HG02840 (cell line): ENCODE results near the gene PKD2.

Experiments used
- ATAC-seq: cut with Tn5 transposase; IDR thresholded peaks from one replicate; pipeline ENCODE4 v1.9.1; 2021; ENCODE audit warnings: mild to moderate bottlenecking, moderate library complexity, moderate number of reproducible peaks; ENCODE audit not compliant: unreplicated experiment, low FRiP score

Gene PKD2

DNA sequence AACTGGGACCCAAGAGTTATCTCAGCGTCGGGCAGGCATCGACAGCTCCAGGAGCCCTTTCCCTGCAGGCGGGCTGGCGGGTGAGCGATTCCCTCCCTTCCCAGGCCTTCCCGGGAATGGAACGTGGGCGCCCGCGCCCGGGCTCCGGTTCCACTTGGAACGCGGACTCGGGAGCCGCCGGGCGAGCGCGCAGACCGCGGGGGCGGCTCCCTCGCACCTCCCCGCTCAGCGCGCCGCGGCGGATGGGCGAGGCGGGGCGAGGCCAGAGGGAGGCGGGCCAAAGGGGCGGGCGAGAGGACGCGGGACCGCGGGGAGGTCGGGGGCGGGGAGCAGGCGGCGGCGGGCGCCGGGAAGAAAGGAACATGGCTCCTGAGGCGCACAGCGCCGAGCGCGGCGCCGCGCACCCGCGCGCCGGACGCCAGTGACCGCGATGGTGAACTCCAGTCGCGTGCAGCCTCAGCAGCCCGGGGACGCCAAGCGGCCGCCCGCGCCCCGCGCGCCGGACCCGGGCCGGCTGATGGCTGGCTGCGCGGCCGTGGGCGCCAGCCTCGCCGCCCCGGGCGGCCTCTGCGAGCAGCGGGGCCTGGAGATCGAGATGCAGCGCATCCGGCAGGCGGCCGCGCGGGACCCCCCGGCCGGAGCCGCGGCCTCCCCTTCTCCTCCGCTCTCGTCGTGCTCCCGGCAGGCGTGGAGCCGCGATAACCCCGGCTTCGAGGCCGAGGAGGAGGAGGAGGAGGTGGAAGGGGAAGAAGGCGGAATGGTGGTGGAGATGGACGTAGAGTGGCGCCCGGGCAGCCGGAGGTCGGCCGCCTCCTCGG lies at the start of gene PKD2:
PKD2 (plus strand) TSS at position 332 of the 818 bp plus-strand sequence; CDS start at position 431, 99 bp downstream.
- peak; percentile 82 for ATAC-seq

DNA sequence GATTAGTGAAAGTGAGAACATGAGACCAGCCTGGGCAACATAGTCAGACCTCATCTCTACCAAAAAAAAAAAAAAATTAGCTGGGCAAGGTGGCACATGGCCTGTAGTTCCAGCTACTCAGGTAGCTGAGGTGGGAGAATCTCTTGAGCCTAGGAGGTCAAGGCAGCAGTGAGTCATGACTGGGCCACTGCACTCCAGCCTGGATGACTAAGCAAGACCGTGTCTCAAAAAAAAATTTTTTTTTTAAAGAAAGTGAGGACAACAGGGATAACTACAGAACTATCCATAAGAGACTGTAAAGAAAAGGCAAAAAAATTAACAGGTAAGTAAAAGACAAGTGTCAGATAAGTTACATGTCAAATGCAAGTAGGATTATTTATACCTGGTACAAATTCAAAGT lies 45.4 kb upstream of the PKD2 start:
- no peak for ATAC-seq

DNA sequence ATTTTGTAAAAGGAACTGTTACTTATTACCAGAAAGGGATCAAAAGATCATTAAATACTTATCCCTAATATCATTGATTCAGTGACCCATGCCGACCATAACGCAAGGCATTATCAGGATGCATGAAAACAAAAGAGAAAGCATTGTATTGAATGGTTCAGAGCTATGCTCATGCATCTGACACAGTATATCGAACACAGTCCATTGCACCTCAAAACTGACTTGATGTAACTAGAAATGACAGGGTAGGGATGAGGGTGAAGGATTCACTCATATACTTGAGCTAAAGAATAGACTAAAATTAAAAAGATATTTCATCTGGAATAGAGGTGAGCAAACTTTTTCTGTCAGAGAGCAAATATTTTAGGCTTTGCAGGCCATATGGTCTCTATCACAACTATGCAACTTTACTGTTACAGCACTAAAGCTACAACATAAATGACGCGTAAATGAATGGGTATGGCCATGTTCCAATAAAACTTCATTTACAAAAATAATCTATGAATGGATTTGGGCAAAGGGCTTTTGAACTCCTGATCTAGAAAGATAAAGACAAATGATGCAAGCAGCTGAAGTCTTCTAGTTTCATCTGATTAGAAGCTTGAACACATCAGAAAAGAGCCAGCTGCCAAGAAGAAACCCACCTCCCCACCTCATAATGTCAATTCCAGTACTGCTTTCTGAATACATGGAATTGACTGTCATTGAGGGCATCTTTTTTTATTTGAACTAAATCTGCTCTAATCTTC lies 44.9 kb upstream of the PKD2 start:
- no peak for ATAC-seq

GRCh38 chr4:87965501-87965975 lies 41.9 kb upstream of the PKD2 start:
- ATAC-seq = no peak

DNA sequence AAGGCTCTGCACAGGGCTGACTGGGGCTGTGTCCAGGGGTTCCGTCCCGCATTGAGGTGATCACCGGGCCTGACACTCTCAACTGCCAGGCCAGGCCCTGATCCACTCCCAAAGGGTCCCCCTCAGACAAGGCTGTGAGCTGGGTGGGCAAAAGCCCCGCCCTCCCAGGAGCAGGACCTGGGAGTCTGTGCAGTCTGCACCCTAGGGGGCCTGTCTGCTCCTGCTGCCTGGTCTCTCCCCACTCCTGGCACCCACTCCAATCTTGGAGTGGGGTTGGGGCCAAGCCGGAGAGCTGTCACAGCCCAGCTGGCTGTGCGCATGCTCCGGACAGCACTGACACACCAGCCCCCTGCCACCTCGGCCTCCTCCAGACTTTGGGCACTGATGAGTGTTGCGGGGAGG lies 41.3 kb upstream of the PKD2 start:
- ATAC-seq = no peak

DNA sequence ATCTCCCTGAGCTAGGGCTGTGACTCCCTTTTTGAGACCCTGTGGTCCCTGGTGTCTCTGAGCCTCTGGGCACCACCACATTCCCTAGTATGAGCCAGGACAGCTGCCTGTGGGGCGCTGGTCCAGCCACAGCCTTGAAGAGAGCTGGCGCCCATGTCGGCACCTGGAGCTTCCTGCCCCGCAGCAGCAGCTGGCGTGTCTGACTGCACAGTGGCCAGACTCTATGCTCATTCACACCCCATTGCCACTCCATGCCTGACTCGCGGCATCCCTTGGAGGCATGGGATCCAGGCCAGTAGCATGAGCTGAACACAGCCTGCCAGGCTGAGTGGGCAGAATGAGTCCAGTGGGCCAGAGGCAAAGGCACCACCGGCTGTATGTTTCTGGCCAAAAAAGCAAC lies 40.2 kb upstream of the PKD2 start:
- ATAC-seq = no peak

GRCh38 chr4:87970121-87970520 lies 37.3 kb upstream of the PKD2 start:
- ATAC-seq = no peak

- ATAC-seq = no peak
These were observed 35.6 kb upstream of the PKD2 start for GRCh38 chr4:87971866-87972265.

- ATAC-seq = no peak
These were observed 33.9 kb upstream of the PKD2 start for GRCh38 chr4:87973283-87974169.

DNA sequence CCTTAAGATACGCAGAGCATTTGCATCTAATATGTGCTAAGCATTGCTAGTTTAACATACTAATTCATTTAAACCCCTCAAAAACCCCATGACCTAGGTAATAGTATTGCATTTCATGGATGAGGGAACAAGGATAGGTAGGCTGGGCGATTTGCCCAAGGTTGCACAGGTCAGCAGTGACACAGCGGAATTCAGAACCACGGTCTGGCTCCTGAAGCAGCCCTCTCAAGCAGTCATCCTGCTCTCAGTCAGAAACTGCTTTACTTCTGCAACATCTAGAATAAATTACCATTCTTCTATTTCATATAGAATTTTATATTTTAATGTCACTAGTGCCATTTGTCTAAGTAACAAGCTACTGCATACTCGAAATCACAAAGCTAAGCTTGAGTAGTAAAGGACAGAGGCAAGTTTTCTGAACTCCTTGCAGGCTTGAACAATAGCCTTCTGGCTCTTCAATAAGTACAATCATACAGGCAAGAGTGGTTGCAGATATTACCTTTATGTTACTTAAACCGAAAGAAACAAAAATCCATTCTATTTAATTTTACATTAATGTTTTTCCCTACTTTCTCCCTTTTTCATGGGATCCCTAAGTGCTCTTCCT lies 32.5 kb upstream of the PKD2 start:
- peak; percentile 18 for ATAC-seq

GRCh38 chr4:87975466-87975865 lies 32.0 kb upstream of the PKD2 start, which contains the start of gene SPP1:
Gene SPP1, plus strand, starts transcription at chr4:87975714. Its CDS starts 1,182 bp downstream, at chr4:87976896.
- ATAC-seq = peak; percentile 73

DNA sequence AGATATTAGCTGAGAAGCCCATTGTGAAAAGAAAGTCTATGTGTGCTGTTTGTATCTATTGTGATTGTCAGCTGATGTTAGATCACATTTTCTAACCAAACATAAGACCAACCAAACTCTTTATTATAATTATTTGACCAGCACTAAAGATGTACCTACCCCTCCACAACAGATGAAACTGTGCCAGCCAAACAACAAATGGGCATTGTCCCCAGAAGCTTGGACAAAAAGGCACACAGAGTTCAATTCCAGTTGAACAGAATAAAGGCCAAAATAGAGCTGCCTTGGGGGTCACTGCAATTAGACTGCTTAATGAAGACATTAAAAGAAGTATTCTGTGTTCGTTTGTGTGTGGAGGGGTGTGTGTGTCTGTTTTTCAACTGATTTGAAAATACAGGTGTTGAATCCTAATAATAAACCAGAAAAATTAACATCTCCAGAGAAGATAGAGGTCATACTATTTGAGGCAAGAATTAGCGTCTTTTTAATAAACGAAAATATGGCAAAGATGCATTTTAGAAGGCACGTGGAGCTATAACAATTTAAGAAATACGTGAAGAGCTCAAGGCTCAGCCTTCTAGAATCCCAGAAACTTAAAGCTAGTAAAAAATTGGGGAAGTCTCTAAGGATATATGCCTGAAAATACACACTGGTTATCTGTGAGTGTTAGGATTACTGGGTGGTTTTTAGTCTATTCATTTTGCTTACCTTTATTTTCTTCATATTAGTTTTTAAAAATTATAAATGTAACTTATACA lies 29.7 kb upstream of the PKD2 start:
- no peak for ATAC-seq

- no peak for ATAC-seq
These were observed 28.8 kb upstream of the PKD2 start for GRCh38 chr4:87978681-87979080.

GRCh38 chr4:87979810-87980209 lies 27.6 kb upstream of the PKD2 start:
- no peak for ATAC-seq

GRCh38 chr4:87981486-87981885 lies 25.9 kb upstream of the PKD2 start:
- ATAC-seq = no peak

DNA sequence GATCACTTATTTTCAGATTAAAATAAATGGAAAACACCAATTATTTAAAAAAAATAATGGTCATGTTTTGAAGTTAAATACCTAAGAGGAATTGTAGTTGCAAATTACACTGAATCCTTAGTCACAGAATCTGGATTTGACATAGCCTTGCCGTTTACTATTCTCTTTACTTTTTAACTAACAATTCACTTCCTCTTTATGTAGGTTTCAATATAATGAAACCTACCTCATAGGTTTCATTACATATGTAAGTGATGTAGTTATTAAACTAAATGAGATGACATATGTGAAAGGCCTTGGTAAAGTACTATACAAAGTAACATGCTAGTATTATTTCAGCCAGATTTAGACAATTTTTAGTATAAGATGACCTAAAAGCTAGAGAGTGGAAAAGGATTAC lies 25.4 kb upstream of the PKD2 start:
- ATAC-seq = no peak

- ATAC-seq = no peak
These were observed 24.9 kb upstream of the PKD2 start for GRCh38 chr4:87982446-87983010.

DNA sequence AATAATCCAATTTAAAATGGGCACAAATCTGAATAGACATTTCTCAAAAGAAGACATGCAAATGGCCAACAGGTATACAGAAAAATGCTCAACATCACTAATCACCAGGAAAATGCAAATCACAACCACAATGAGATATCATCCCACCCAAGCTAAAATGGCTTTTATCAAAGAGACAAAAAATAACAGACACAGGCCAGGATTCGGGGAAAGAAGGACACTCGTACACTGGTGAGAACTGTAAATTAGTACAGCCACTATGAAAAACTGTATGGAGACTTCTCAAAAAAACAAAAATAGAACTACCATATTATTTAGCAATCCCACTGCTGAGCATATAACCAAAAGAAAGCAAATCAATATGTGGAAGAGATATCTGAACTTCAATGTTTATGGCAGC lies 23.4 kb upstream of the PKD2 start:
- no peak for ATAC-seq
